ENCODE measurements around the gene NECTIN1. TPM values are rescaled to one million over a fixed set of nuclear protein-coding genes. Genes with fewer than 3 reads are reported as not detected.

NECTIN1 gene
- total RNA-seq, 6 donors from 2014 or later = 1.4 to 12.6 (median 7.6) TPM

GRCh38 chr11:119615882-119616196 is 113.2 kb downstream of the NECTIN1 start:
- TF ChIP-seq EP300 (IDR thresholded peaks at IDR 0.05) (no peak), POLR2AphosphoS5 (IDR thresholded peaks at IDR 0.05) (no peak), POLR2A (IDR thresholded peaks at IDR 0.05) (no peak)
- TF ChIP-seq, protein P1, sequence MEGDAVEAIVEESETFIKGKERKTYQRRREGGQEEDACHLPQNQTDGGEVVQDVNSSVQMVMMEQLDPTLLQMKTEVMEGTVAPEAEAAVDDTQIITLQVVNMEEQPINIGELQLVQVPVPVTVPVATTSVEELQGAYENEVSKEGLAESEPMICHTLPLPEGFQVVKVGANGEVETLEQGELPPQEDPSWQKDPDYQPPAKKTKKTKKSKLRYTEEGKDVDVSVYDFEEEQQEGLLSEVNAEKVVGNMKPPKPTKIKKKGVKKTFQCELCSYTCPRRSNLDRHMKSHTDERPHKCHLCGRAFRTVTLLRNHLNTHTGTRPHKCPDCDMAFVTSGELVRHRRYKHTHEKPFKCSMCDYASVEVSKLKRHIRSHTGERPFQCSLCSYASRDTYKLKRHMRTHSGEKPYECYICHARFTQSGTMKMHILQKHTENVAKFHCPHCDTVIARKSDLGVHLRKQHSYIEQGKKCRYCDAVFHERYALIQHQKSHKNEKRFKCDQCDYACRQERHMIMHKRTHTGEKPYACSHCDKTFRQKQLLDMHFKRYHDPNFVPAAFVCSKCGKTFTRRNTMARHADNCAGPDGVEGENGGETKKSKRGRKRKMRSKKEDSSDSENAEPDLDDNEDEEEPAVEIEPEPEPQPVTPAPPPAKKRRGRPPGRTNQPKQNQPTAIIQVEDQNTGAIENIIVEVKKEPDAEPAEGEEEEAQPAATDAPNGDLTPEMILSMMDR (IDR thresholded peaks at IDR 0.05) = no peak
- Histone ChIP-seq H3K4me1 (peaks cover 15 to 23% (median 18%) of the 10 kb centered on the region in 4 donors), H3K27ac (peak overlapping the region in 2 of 4 donors; percentile 50 to 56)

GRCh38 chr11:119615003-119615881 is 113.8 kb downstream of the NECTIN1 start:
- ATAC-seq (ENCODE audit: low FRiP score in 2 of 2) = peak in 1 of 2 donors; percentile 72
- H3K27ac ChIP-seq = peak overlapping the region in 2 of 4 donors; percentile 50 to 56

More at GRCh38 chr11:119615882-119616196, 113.2 kb downstream of the NECTIN1 start:
- DNase-seq (no peak), ATAC-seq (ENCODE audit: low FRiP score in 2 of 2) (peak in 1 of 2 donors; percentile 30)
- Histone ChIP-seq H3K9me3 (no peaks in the 10 kb centered on the region), H3K36me3 (no peaks in the 10 kb centered on the region), H3K27me3 (no peaks in the 10 kb centered on the region), H3K4me3 (no peak overlapping the region)

GRCh38 chr11:119614222-119615002 is 114.6 kb downstream of the NECTIN1 start:
- TF ChIP-seq, protein P1 (IDR thresholded peaks at IDR 0.05) = no peak
- TF ChIP-seq POLR2A (IDR thresholded peaks at IDR 0.05) = no peak
- no peak for TF ChIP-seq EP300 (IDR thresholded peaks at IDR 0.05)
- no peak for TF ChIP-seq POLR2AphosphoS5 (IDR thresholded peaks at IDR 0.05)
- Histone ChIP-seq H3K27ac (no peak overlapping the region), H3K9me3 (no peaks in the 10 kb centered on the region), H3K4me3 (no peak overlapping the region), H3K4me1 (peaks cover 15 to 23% (median 18%) of the 10 kb centered on the region in 4 donors), H3K36me3 (no peaks in the 10 kb centered on the region), H3K27me3 (no peaks in the 10 kb centered on the region)
- no peak for DNase-seq
- ATAC-seq (ENCODE audit: low FRiP score in 2 of 2) = no peak
- WGBS, 2 donors = 86 to 88% methylated on average over 6 of the region's 6 CpGs

More at GRCh38 chr11:119615003-119615881, 113.8 kb downstream of the NECTIN1 start:
- Histone ChIP-seq H3K4me3 (no peak overlapping the region), H3K36me3 (no peaks in the 10 kb centered on the region), H3K9me3 (no peaks in the 10 kb centered on the region), H3K27me3 (no peaks in the 10 kb centered on the region), H3K4me1 (peaks cover 15 to 23% (median 18%) of the 10 kb centered on the region in 4 donors)
- TF ChIP-seq POLR2A (IDR thresholded peaks at IDR 0.05) (no peak), POLR2AphosphoS5 (IDR thresholded peaks at IDR 0.05) (peak in 1 of 2 donors; percentile 7)
- TF ChIP-seq, protein P1 (IDR thresholded peaks at IDR 0.05) = no peak
- peak in 1 of 2 donors; percentile 33 for DNase-seq
- WGBS, 2 donors = 67 to 72% methylated on average over 8 to 9 of the region's 9 CpGs

DNA sequence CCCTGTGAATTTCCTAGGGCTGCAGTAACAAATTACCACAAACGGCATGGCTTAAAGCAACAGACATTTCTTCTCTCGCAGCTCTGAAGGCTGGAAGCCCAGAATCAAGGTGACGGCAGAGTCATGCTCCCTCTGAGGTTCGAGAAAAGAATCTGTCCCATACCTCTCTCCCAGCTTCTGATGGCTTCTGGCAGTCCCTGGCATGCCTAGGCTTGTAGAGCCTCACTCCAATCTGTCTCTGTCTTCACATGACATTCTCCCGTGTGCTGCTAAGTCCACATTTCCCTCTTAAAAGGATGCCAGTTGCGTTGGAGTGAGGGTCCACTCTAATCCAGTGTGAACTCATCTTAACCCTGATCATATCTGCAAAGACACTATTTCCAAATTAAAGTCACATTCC is 116.2 kb downstream of the NECTIN1 start:
- Histone ChIP-seq H3K27me3 (no peaks in the 10 kb centered on the region), H3K4me3 (no peak overlapping the region), H3K27ac (no peak overlapping the region), H3K9me3 (no peaks in the 10 kb centered on the region), H3K4me1 (peaks cover 12 to 19% (median 14%) of the 10 kb centered on the region in 4 donors), H3K36me3 (no peaks in the 10 kb centered on the region)
- TF ChIP-seq EP300 (IDR thresholded peaks at IDR 0.05) (no peak), POLR2A (IDR thresholded peaks at IDR 0.05) (no peak), POLR2AphosphoS5 (IDR thresholded peaks at IDR 0.05) (no peak)
- ATAC-seq (ENCODE audit: low FRiP score in 2 of 2) (no peak), DNase-seq (no peak)
- 69 to 73% methylated on average over 6 of the region's 6 CpGs for WGBS, 2 donors

DNA sequence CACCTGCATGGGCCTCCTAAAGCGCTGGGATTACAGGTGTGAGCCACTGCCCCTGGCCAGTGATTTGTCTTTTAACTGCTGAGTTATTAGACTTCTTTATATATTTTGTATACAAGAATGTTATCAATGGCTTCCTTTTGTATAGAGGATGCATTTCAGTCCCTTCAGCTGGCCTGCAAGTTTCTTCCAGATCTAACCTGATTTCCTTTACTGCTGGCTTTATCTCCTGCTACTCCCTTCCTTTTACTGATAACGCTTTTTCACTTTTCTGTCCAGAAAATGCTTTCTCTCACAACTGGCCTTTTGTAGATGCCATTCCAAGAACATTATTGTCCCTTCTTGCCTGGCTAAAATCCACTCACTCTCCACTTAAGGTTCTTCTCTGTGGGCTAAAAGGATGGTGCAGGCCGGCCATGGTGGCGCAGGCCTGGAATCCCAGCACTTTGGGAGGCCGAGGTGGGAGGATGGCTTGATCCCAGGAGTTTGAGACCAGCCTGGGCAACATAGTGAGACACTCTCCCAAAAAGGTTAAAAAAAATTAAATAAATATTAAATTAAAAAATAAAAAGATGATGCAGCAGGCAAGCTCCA is 118.1 kb downstream of the NECTIN1 start:
- ATAC-seq (ENCODE audit: low FRiP score in 2 of 2) = no peak
- TF ChIP-seq, protein P1 (IDR thresholded peaks at IDR 0.05) = no peak
- WGBS, 2 donors = 94 to 99% methylated on average over 5 of the region's 5 CpGs

More for the DNA sequence above, 118.1 kb downstream of the NECTIN1 start:
- H3K4me3 ChIP-seq = no peak overlapping the region
- no peaks in the 10 kb centered on the region for H3K27me3 ChIP-seq
- H3K4me1 ChIP-seq = peaks cover 4 to 11% (median 7%) of the 10 kb centered on the region in 4 donors
- H3K27ac ChIP-seq = no peak overlapping the region
- no peak for DNase-seq
- no peaks in the 10 kb centered on the region for H3K9me3 ChIP-seq
- no peaks in the 10 kb centered on the region for H3K36me3 ChIP-seq

Measured in upper lobe of left lung (tissue), 6 donors.